MM.1S (cell line): ENCODE measurements around the gene ATN1.

ENCODE experiments used
- DNase-seq: peaks from one replicate; pipeline ENCODE4 v3.0.0-alpha.2; 2015
- H2AFZ ChIP-seq: fragments of 300-600 bp; sonication (generic); 2 replicates; pipeline ENCODE4 v1.6.0; 2016; ENCODE audit warnings: antibody characterized with exemption, low read length
- H3F3A ChIP-seq: fragments of 300-600 bp; sonication (generic); 2 replicates; pipeline ENCODE4 v1.6.1; 2016; ENCODE audit warnings: mild to moderate bottlenecking, antibody characterized with exemption, low read length, moderate library complexity, mixed read lengths; ENCODE audit not compliant: insufficient read depth
- H3K27ac ChIP-seq: fragments of 300-600 bp; sonication (generic); 2 replicates; pipeline ENCODE4 v1.5.1; 2016; ENCODE audit warnings: mild to moderate bottlenecking, low read length
- H3K27me3 ChIP-seq: fragments of 300-600 bp; sonication (generic); replicated peaks from 2 replicates; pipeline ENCODE4 v1.6.0; 2016; ENCODE audit warnings: low read length; ENCODE audit not compliant: insufficient read depth
- H3K36me3 ChIP-seq: fragments of 300-600 bp; sonication (generic); replicated peaks from 2 replicates; pipeline ENCODE4 v1.6.1; 2016; ENCODE audit warnings: mild to moderate bottlenecking, low read length, mixed read lengths; ENCODE audit not compliant: insufficient read depth
- H3K4me1 ChIP-seq: fragments of 300-600 bp; sonication (generic); 2 replicates; pipeline ENCODE4 v1.6.1; 2016; ENCODE audit warnings: low read length, mixed read lengths
- H3K4me2 ChIP-seq: fragments of 300-600 bp; sonication (generic); 2 replicates; pipeline ENCODE4 v1.6.0; 2016; ENCODE audit warnings: low read depth, low read length
- H3K4me3 ChIP-seq: fragments of 300-600 bp; sonication (generic); 2 replicates; pipeline ENCODE4 v1.5.1; 2016; ENCODE audit warnings: low read length, mixed read lengths
- H3K79me2 ChIP-seq: fragments of 300-600 bp; sonication (generic); 2 replicates; pipeline ENCODE4 v1.6.1; 2016; ENCODE audit warnings: mixed run types, low read length, mixed read lengths
- H3K9ac ChIP-seq: fragments of 300-600 bp; sonication (generic); 2 replicates; pipeline ENCODE4 v1.6.1; 2016; ENCODE audit warnings: low read length, mixed read lengths
- H3K9me2 ChIP-seq: fragments of 300-600 bp; sonication (generic); replicated peaks from 2 replicates; pipeline ENCODE4 v1.6.1; 2016; ENCODE audit warnings: mild to moderate bottlenecking, low read length, mixed read lengths; ENCODE audit not compliant: insufficient read depth
- H3K9me3 ChIP-seq: fragments of 300-600 bp; sonication (generic); replicated peaks from 2 replicates; pipeline ENCODE4 v1.6.1; 2016; ENCODE audit warnings: mild to moderate bottlenecking, low read length, mixed read lengths; ENCODE audit not compliant: insufficient read depth
- H4K20me1 ChIP-seq: fragments of 300-600 bp; sonication (generic); 2 replicates; pipeline ENCODE4 v1.6.1; 2016; ENCODE audit warnings: mild to moderate bottlenecking, low read length, moderate library complexity, mixed read lengths; ENCODE audit not compliant: insufficient read depth
- EZH2 ChIP-seq: fragments of 300-600 bp; sonication (generic); optimal IDR thresholded peaks from 2 replicates; pipeline ENCODE3; 2017; ENCODE audit warnings: low read depth, mild to moderate bottlenecking, antibody characterized with exemption, low read length, mixed read lengths
- EZH2phosphoT487 ChIP-seq: fragments of 300-600 bp; sonication (generic); IDR thresholded peaks from 2 replicates; pipeline ENCODE4 v1.6.1; 2018; ENCODE audit warnings: antibody characterized with exemption, low read length
- TF ChIP-seq, protein P1 (sequence below): fragments of 300-600 bp; sonication (generic); IDR thresholded peaks from 2 replicates; pipeline ENCODE4 v1.5.1; 2016; ENCODE audit warnings: antibody characterized with exemption, low read length, mixed read lengths

ATN1 gene

DNA sequence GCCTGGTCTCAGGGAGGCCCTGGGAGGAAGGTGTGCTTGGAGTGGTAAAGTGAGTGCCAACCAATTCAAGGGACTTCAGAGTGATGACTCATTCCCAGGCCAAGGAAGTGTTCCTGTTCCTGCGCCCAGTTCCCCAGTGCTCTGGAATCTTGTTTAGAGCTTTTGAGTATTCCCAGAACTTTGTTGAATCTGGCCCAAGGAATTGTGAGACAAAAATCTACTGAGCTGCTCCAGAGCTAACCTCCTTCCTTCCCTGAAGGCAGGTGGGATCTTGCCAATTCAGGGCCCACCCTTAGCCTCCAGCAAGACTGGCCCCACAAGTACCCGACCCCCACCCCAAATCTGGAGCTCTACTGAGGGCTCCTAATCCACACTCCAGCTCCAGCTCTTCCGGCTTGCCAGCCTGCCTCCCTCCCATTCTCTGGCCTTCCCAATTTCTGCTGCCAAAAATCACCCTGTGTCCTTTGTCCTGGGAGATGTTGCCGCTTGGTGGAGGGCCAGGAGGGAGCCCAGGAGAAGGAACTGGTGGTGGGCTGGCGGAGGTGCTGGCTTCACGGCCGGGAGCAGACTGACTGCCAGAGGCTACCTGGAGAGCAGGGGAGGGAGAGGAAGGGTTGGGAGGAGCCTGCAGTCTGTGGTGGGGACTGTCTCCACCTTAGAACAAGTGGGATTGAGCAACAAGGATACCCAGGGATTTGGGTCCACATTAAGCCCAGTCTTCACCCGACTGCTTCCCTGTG is 2.0 kb upstream of the ATN1 start:
- Histone ChIP-seq H3K9ac (no peak overlapping the region), H3K27ac (no peak overlapping the region), H3K4me3 (no peak overlapping the region), H3K9me2 (no peaks in the 10 kb centered on the region), H3K27me3 (no peaks in the 10 kb centered on the region), H3K4me1 (peaks cover 60% of the 10 kb centered on the region), H3K36me3 (no peaks in the 10 kb centered on the region; the same call in 1 of the 2 replicates), H3K79me2 (peaks cover 59% of the 10 kb centered on the region), H3F3A (peaks cover 57% of the 10 kb centered on the region), H3K9me3 (no peaks in the 10 kb centered on the region), H2AFZ (no peak overlapping the region), H4K20me1 (no peaks in the 10 kb centered on the region), H3K4me2 (no peak overlapping the region)
- DNase-seq = no peak
- TF ChIP-seq EZH2phosphoT487 (no peak), EZH2 (no peak)
- TF ChIP-seq, protein P1, sequence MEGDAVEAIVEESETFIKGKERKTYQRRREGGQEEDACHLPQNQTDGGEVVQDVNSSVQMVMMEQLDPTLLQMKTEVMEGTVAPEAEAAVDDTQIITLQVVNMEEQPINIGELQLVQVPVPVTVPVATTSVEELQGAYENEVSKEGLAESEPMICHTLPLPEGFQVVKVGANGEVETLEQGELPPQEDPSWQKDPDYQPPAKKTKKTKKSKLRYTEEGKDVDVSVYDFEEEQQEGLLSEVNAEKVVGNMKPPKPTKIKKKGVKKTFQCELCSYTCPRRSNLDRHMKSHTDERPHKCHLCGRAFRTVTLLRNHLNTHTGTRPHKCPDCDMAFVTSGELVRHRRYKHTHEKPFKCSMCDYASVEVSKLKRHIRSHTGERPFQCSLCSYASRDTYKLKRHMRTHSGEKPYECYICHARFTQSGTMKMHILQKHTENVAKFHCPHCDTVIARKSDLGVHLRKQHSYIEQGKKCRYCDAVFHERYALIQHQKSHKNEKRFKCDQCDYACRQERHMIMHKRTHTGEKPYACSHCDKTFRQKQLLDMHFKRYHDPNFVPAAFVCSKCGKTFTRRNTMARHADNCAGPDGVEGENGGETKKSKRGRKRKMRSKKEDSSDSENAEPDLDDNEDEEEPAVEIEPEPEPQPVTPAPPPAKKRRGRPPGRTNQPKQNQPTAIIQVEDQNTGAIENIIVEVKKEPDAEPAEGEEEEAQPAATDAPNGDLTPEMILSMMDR = no peak

DNA sequence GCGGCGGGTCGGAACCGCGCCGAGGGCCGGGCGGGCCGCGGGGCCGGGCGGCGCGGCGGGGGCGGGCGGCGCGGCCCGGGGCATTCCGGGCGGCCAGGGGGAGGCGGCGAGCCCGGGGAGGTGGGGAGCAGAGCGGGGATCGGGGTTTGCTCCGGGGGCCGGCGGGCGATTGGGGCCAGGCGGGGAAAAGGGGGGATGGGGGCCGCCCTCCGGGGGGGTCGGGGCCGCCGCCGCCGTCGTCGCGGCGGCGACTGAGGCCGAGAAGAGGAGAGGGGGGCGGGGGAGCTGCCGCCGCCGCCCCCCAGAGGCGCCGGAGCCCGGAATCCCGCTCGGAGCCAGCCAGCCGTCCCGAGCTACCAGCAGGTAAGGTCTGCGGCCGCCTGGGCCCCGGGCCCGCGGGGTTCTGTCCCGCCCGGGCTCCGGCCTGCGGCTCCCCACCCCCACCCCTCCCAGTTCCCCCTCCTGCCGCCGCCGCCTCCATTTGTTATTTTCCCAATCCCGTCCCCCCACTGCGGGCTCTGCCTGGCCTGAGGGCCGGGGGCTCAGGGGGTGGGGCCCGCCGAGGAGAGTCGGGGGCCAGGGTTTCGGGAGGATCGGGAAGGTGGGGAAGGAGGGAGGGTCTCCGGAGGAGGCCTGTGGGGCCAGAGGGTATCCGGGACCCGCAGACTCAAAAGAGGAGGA is 403 bp downstream of the ATN1 start:
- H3K9me3 ChIP-seq = no peaks in the 10 kb centered on the region
- no peak overlapping the region for H3K27ac ChIP-seq
- no peaks in the 10 kb centered on the region for H3K9me2 ChIP-seq
- no peak for DNase-seq
- no peaks in the 10 kb centered on the region for H3K27me3 ChIP-seq
- H3K4me2 ChIP-seq = peak overlapping the region; percentile 92
- H3F3A ChIP-seq = peaks cover 37% of the 10 kb centered on the region
- peak overlapping the region; percentile 87 for H3K4me3 ChIP-seq
- peaks cover 38% of the 10 kb centered on the region for H3K4me1 ChIP-seq
- H4K20me1 ChIP-seq = no peaks in the 10 kb centered on the region
- TF ChIP-seq, protein P1 = no peak
- no peak for TF ChIP-seq EZH2phosphoT487
- 0 out of 2 replicates have a peak overlapping the region, but pooled peaks have one; percentile 32 for H2AFZ ChIP-seq
- H3K36me3 ChIP-seq = no peaks in the 10 kb centered on the region; the same call in 1 of the 2 replicates
- peaks cover 63% of the 10 kb centered on the region for H3K79me2 ChIP-seq
- peak overlapping the region; percentile 86 for H3K9ac ChIP-seq

DNA sequence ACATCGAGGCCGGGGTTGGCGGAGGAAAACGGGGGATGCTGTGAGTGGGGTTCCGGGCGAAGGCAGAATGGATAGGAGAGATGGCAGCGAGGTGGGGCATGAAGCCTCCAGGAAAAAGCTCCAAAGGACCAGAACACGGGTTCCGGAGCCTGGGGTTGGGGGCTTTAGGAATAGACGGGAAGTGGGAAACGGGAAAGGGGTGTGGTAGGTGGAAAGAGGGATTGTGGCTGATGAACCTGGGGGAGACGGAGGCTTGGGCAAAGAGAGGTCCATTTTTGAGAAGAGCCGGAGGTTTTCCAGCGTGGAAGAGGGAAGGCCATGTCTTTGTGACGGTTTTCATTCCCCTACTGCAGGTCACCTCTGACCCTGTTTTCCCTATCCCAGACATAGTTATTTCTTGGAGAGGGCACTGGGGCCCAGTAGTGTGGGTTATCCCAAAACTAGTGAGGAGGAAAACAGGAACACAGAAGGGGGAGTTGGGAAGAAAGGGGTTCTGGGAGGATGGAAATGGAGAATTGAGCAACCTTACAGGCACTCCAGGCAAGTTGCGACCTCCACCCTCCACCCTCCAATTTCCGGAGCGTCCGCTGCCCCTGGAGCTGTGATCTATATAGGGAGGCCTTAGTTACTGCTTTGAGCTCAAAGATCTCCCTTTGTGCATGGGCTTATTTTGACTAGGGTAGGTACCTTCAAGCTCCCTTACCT is 1.1 kb downstream of the ATN1 start:
- Histone ChIP-seq H2AFZ (0 out of 2 replicates have a peak overlapping the region, but pooled peaks have one; percentile 32), H3K4me2 (peak overlapping the region; percentile 92)

More for the DNA sequence above, 1.1 kb downstream of the ATN1 start:
- Histone ChIP-seq H3K9me3 (no peaks in the 10 kb centered on the region), H3K27me3 (no peaks in the 10 kb centered on the region), H3K9ac (peak overlapping the region; percentile 86), H3F3A (peaks cover 31% of the 10 kb centered on the region), H3K36me3 (no peaks in the 10 kb centered on the region), H4K20me1 (no peaks in the 10 kb centered on the region), H3K27ac (no peak overlapping the region), H3K4me1 (peaks cover 31% of the 10 kb centered on the region), H3K79me2 (peaks cover 62% of the 10 kb centered on the region), H3K4me3 (peak overlapping the region; percentile 87), H3K9me2 (no peaks in the 10 kb centered on the region)
- no peak for DNase-seq
- TF ChIP-seq, protein P1 = no peak
- TF ChIP-seq EZH2 (no peak), EZH2phosphoT487 (no peak)
